WERI-Rb-1 (cell line): ENCODE results near the gene PRSS27.

Experiments used
- DNase-seq: peaks from one replicate; pipeline ENCODE4 v3.0.0-alpha.2; 2020
- H3K27ac ChIP-seq: fragments of 250-450 bp; sonication (Bioruptor Pico); 2 replicates; pipeline ENCODE4 v1.5.1; 2020; ENCODE audit warnings: mild to moderate bottlenecking, moderate library complexity
- H3K27me3 ChIP-seq: fragments of 250-450 bp; sonication (Bioruptor Pico); 2 replicates; pipeline ENCODE4 v1.5.1; 2021; ENCODE audit warnings: mild to moderate bottlenecking, low read depth, moderate library complexity; ENCODE audit not compliant: insufficient read depth, severe bottlenecking
- H3K36me3 ChIP-seq: fragments of 250-450 bp; sonication (Bioruptor Pico); 2 replicates; pipeline ENCODE4 v1.5.1; 2020; ENCODE audit warnings: mild to moderate bottlenecking, moderate library complexity
- H3K4me3 ChIP-seq: 2 replicates; pipeline ENCODE4 v1.5.1; 2011; ENCODE audit warnings: low read depth, mild to moderate bottlenecking, control low read depth, low read length
- H3K9me3 ChIP-seq: fragments of 250-450 bp; sonication (Bioruptor Pico); 2 replicates; pipeline ENCODE4 v1.5.1; 2021; ENCODE audit warnings: mild to moderate bottlenecking, moderate library complexity; ENCODE audit not compliant: severe bottlenecking
- TF ChIP-seq, protein P1 (sequence below): IDR thresholded peaks from 2 replicates; pipeline ENCODE4 v1.5.1; 2011; ENCODE audit warnings: low read depth, mild to moderate bottlenecking, control low read depth, inconsistent platforms, low read length

Gene PRSS27

DNA sequence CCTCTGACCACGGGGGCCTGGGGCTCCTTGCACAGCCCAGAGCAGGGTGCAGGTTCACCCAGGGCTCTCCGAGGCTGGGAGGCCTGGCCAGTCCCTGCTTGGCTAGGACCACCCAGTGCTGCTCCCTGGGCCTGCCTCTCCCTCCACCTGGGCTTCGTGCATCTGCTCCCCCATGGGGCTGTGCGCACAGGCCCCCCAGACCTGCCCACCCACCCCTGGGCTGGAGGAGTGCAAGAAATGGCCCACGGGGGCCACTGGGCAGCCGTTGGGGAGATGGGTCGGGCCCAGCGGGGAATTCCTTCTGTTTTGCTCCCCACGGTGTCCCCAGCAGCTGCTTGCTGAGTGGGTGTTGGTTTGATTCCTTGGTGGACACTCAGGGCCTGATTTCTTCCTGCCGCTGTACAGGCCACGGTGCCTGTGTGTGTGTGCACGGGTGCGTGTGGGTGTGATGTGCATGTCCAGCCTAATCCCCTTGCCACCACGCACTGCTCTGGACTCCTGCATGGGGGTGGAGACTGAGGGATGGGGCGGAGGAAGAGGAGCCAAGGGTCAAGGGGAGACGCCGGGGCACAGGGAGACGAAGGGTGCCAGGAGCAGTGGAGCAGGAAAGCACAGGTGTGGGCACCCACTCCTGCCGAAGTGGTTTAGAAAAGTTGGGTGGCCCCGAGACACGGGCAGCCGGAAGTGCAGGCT lies 8.5 kb downstream of the PRSS27 start:
- H3K36me3 ChIP-seq: peaks cover 24% of the 10 kb centered on the region
- no peak for DNase-seq
- H3K4me3 ChIP-seq: no peak overlapping the region
- H3K9me3 ChIP-seq: no peaks in the 10 kb centered on the region
- H3K27ac ChIP-seq: no peak overlapping the region
- H3K27me3 ChIP-seq: no peaks in the 10 kb centered on the region
- TF ChIP-seq, protein P1, sequence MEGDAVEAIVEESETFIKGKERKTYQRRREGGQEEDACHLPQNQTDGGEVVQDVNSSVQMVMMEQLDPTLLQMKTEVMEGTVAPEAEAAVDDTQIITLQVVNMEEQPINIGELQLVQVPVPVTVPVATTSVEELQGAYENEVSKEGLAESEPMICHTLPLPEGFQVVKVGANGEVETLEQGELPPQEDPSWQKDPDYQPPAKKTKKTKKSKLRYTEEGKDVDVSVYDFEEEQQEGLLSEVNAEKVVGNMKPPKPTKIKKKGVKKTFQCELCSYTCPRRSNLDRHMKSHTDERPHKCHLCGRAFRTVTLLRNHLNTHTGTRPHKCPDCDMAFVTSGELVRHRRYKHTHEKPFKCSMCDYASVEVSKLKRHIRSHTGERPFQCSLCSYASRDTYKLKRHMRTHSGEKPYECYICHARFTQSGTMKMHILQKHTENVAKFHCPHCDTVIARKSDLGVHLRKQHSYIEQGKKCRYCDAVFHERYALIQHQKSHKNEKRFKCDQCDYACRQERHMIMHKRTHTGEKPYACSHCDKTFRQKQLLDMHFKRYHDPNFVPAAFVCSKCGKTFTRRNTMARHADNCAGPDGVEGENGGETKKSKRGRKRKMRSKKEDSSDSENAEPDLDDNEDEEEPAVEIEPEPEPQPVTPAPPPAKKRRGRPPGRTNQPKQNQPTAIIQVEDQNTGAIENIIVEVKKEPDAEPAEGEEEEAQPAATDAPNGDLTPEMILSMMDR: no peak

DNA sequence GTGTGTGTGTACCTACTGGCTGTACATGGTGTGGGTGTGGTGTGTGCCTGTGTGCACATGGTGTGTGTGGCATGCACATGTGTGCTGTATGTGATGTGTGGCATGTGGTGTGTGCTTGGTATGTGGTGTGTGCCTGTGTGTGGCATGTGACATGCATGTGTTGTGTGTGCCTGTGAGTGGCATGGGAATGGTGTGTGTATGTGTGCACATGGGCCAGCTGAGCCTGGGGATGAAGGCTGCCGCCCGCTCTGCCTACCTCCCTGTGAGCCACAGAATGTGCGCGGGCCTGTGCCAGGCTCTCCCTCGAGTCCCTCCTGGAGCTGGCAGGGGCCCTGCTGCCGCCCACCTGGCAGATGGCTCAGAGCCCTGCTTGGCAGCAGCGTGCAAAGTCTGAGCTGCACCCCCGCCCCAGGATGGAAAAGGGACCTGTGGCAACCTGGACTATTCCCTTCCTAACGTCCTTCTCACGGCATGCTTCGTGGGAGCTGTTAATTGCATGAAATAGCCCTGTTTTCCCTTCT lies 9.3 kb downstream of the PRSS27 start:
- DNase-seq: no peak
- Histone ChIP-seq H3K9me3 (no peaks in the 10 kb centered on the region), H3K27me3 (no peaks in the 10 kb centered on the region), H3K4me3 (no peak overlapping the region), H3K36me3 (peaks cover 24% of the 10 kb centered on the region), H3K27ac (no peak overlapping the region)
- TF ChIP-seq, protein P1: no peak

DNA sequence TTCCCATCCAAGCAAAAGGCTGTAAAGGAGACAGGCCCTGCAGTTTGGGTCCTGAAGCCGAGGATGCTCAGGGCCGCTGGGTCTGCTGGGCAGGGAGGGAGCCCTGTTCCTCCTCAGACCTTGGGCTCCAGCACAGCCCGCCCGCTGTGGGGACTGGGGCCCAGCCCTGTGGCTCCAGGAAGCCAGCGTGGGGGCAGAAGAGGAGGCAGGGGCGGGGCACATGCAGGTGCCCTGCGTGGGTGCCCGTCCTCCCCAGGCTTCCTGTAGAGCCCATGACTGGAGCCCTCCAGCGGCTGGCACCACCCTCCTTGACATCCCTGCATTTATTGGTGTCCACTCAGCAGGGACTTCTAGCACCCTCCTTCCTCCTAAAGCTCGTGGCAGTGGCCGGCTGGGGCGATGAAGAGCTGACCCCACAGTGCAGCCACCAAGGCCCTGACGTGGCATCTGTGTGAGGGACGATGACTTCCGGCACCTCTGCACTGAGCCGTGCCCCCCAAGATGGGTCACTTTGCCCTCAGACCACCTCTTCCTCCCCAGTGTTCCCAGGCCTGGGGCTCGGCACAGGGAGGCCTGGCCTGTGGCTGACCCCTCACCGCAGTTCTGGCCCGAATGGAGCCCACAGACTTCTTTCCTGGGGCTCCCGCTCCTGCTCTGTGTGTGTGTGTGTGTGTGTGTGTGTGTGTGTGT lies 9.9 kb downstream of the PRSS27 start:
- H3K27me3 ChIP-seq: no peaks in the 10 kb centered on the region
- H3K27ac ChIP-seq: no peak overlapping the region
- TF ChIP-seq, protein P1: no peak
- H3K4me3 ChIP-seq: no peak overlapping the region
- H3K36me3 ChIP-seq: peaks cover 24% of the 10 kb centered on the region
- DNase-seq: no peak
- no peaks in the 10 kb centered on the region for H3K9me3 ChIP-seq

DNA sequence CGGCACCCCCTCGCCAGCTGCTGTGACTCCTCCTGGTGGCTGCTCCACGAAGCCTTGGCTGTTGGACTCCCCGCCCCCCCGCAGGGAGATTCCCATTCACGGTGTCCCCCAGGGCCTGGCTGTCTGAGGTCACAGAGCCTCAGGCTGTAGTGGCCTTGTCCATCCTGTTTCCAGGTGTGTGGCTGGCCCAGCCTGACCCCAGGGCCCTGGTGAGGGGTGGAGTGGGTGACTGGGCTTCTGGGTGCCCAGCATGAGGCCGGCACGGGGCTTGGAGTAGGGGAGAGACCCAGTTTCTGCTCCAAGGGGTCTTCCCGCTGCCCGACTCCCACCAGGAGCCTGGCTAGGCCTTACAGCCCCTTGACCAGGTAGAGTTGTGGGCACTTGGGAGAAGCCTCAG lies 10.4 kb downstream of the PRSS27 start:
- Histone ChIP-seq H3K4me3 (no peak overlapping the region), H3K27me3 (no peaks in the 10 kb centered on the region), H3K9me3 (no peaks in the 10 kb centered on the region), H3K27ac (no peak overlapping the region), H3K36me3 (peaks cover 28% of the 10 kb centered on the region)
- TF ChIP-seq, protein P1: no peak
- DNase-seq: no peak

DNA sequence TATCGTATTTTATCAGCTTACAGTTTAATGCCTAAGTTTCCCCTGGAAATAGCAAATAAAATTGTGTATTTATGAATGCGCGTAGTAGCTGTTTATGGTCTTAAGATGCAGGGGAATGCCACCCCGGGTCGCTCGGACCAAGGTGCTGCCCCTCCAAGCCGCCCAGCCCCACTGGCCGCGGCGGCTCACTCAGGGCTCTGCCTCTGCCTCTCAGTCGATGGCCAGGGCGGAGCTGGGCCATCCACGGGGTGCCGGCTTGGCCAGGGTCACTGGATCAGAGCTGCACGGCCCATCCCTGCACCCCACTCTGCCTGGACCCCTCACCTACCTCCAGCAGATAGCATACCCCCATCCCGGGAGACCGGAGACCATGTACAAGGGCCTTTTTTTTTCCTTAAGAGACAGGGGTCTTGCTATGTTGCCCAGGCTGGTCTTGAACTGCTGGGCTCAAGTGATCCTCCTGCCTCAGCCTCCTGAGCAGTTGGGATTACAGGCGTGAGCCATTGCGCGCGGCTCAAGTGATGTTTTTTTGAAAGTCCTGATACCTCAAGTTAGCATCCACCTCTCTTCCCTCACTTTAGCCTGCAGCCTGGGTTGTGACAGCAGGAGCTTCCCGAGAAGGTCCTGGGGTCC lies 11.0 kb downstream of the PRSS27 start:
- peaks cover 30% of the 10 kb centered on the region for H3K36me3 ChIP-seq
- DNase-seq: no peak
- no peak overlapping the region for H3K4me3 ChIP-seq
- H3K27me3 ChIP-seq: no peaks in the 10 kb centered on the region
- H3K9me3 ChIP-seq: no peaks in the 10 kb centered on the region
- H3K27ac ChIP-seq: no peak overlapping the region
- TF ChIP-seq, protein P1: no peak
